GM12878 (cell line): Measurements from ENCODE around the gene ATP13A2. TPM values are rescaled to one million over a fixed set of nuclear protein-coding genes. Genes with fewer than 3 reads are reported as not detected.

Experiments
- ATAC-seq: fragments of 200-7000 bp; cut with Tn5 transposase; 3 replicates; pipeline ENCODE4 v1.9.1; 2020; ENCODE audit warnings: mild to moderate bottlenecking, moderate library complexity
- BruUV-seq: library from RNA; stranded (reverse); fragments of 400-500 nt; replicated peaks from 2 replicates; lab custom pipeline; 2021; lab: Mats Ljungman, UMichigan
- CTCF ChIA-PET: fragments of 300-600 bp; sonication (Branson Sonifier 250); formaldehyde crosslinking; extraction: SDS; loops from one replicate; lab custom pipeline; 2021; ENCODE audit warnings: inconsistent platforms; lab: Yijun Ruan, JAX
- POLR2A ChIA-PET: fragments of 350-600 bp; formaldehyde crosslinking; extraction: SDS; loops from one replicate; lab custom pipeline; 2021; ENCODE audit warnings: inconsistent platforms; lab: Charles Lee
- RAD21 ChIA-PET: fragments of 300-600 bp; sonication (Branson Sonifier 250); formaldehyde crosslinking; loops from one replicate; lab custom pipeline; 2023; ENCODE audit warnings: antibody characterized with exemption; ENCODE audit not compliant: unreplicated experiment; lab: Charles Lee
- SMC1A ChIA-PET: fragments of 300-600 bp; sonication (Branson Sonifier 250); formaldehyde crosslinking; loops from one replicate; lab custom pipeline; 2023; ENCODE audit not compliant: unreplicated experiment, uncharacterized antibody; lab: Charles Lee
- DNase-seq: peaks from one replicate; pipeline ENCODE4 v3.0.0-alpha.2; 2011; ENCODE audit warnings: low read depth, low spot score
- FAIRE-seq: peaks from 3 replicates; lab custom pipeline; 2011; peaks lifted over from hg19 to GRCh38; lab: Jason Lieb, UNC
- H2AFZ ChIP-seq: 2 replicates; pipeline ENCODE4 v1.6.0; 2011; ENCODE audit warnings: low read depth, low read length, control low read depth; ENCODE audit not compliant: control insufficient read depth
- H3K27ac ChIP-seq: 2 replicates; pipeline ENCODE4 v1.5.1; 2011; ENCODE audit warnings: control low read depth; ENCODE audit not compliant: control insufficient read depth, insufficient read depth
- H3K27me3 ChIP-seq, 2 experiments: replicated peaks in 1 of 2; 2 replicates each; pipeline versions ENCODE4 v1.6.0 to v1.6.1; 2011; ENCODE audit warnings: low read length in 1 of 2; ENCODE audit not compliant: control insufficient read depth in 2 of 2, insufficient read depth in 2 of 2
- H3K36me3 ChIP-seq, 2 experiments: 2 replicates each; pipeline ENCODE4 v1.5.1; 2011; ENCODE audit warnings: low read length in 1 of 2; ENCODE audit not compliant: control insufficient read depth in 2 of 2, insufficient read depth in 2 of 2
- H3K4me1 ChIP-seq: 2 replicates; pipeline ENCODE4 v1.6.1; 2011; ENCODE audit warnings: mild to moderate bottlenecking, low read length, moderate library complexity, mixed read lengths; ENCODE audit not compliant: control insufficient read depth, insufficient read depth
- H3K4me2 ChIP-seq: 2 replicates; pipeline ENCODE4 v1.6.0; 2011; ENCODE audit warnings: control low read depth; ENCODE audit not compliant: control insufficient read depth, insufficient read depth
- H3K4me3 ChIP-seq: fragments of 200-600 bp; sonication (generic); 2 replicates; pipeline ENCODE4 v1.5.1; 2016
- H3K79me2 ChIP-seq: 2 replicates; pipeline ENCODE4 v1.6.0; 2011; ENCODE audit warnings: low read length; ENCODE audit not compliant: control insufficient read depth, insufficient read depth
- H3K9ac ChIP-seq: 2 replicates; pipeline ENCODE4 v1.8.0; 2011; ENCODE audit warnings: low read length, control low read depth, mixed read lengths; ENCODE audit not compliant: control insufficient read depth, insufficient read depth
- H3K9me3 ChIP-seq: replicated peaks from 3 replicates; pipeline ENCODE4 v1.5.1; 2011; ENCODE audit warnings: mild to moderate bottlenecking, low read length; ENCODE audit not compliant: control insufficient read depth, insufficient read depth
- H4K20me1 ChIP-seq: 2 replicates; pipeline ENCODE4 v1.6.0; 2011; ENCODE audit not compliant: control insufficient read depth, insufficient read depth
- CBFB ChIP-seq: IDR thresholded peaks from 2 replicates; pipeline ENCODE4 v1.6.1; 2016; ENCODE audit warnings: antibody characterized with exemption, low read depth
- CEBPB ChIP-seq, 2 experiments: fragments of 150-350 bp in 1 of 2; IDR thresholded peaks; 2 replicates each; pipeline ENCODE4 v1.6.1; 2012 to 2014; ENCODE audit warnings: low read depth in 2 of 2, low read length in 2 of 2, borderline replicate concordance in 1 of 2, inconsistent platforms in 1 of 2
- CUX1 ChIP-seq: IDR thresholded peaks from 2 replicates; pipeline ENCODE4 v1.6.1; 2012; ENCODE audit warnings: improper control_type of control experiment, low read depth, low read length; ENCODE audit not compliant: insufficient replicate concordance
- NBN ChIP-seq: fragments of 450-650 bp; IDR thresholded peaks from 2 replicates; pipeline ENCODE4 v1.6.1; 2016
- PAX5 ChIP-seq: IDR thresholded peaks from 2 replicates; pipeline ENCODE4 v1.6.1; 2011; ENCODE audit warnings: low read depth, low read length, borderline replicate concordance
- PML ChIP-seq: IDR thresholded peaks from 2 replicates; pipeline ENCODE4 v1.6.1; 2012; ENCODE audit warnings: low read length, inconsistent platforms
- POU2F2 ChIP-seq: IDR thresholded peaks from 3 replicates; pipeline ENCODE4 v1.6.1; 2011; ENCODE audit warnings: low read depth, mild to moderate bottlenecking, low read length, borderline replicate concordance
- SIN3A ChIP-seq: IDR thresholded peaks from 2 replicates; pipeline ENCODE4 v1.6.1; 2012; ENCODE audit warnings: low read depth, low read length, improper control_type of control experiment
- SMARCA5 ChIP-seq: fragments of 450-650 bp; IDR thresholded peaks from 2 replicates; pipeline ENCODE4 v1.6.1; 2017; ENCODE audit warnings: mild to moderate bottlenecking
- YY1 ChIP-seq: IDR thresholded peaks from 2 replicates; pipeline ENCODE4 v1.6.1; 2011; ENCODE audit warnings: low read depth, mild to moderate bottlenecking, low read length
- WGBS: methylation state at CpG from one replicate; pipeline ENCODE4 v1.1.6; 2016; ENCODE audit warnings: low lambda C conversion rate; ENCODE audit not compliant: insufficient replicate concordance, insufficient coverage; ENCODE audit errors: missing lambda C conversion rate; 5-methylcytosine and 5-hydroxymethylcytosine counted together
- in situ Hi-C: fragments of 300-500 bp; cut with MboI; formaldehyde crosslinking; loops from 9 replicates; pipeline ENCODE4 v1.14.3; 2018; ENCODE audit warnings: mixed read lengths
- intact Hi-C: fragments of 100-400 bp; cut with micrococcal nuclease; formaldehyde crosslinking; loops from one replicate; pipeline ENCODE4 v1.14.2; 2022; ENCODE audit not compliant: unreplicated experiment
- polyA plus RNA-seq, 11 experiments: library from polyadenylated mRNA; depleted of rRNA in 4 of 11; unstranded in 6 of 11; stranded (reverse) in 5 of 11; fragments of >200 nt; fragmentation: Nextera tagmentation in 4 of 11; fragmentation: Illumina TruSeq in 1 of 11; extraction: Ambion mirVana in 4 of 11; extraction: Trizol in 1 of 11; gene quantifications; 1 replicate in 1 of 11; 2 replicates in 10 of 11; pipeline versions ENCODE4 v1.2.1 to v1.2.3, GENCODE V29; 2011 to 2016; ENCODE audit warnings: inconsistent platforms in 2 of 11, missing spikeins in 2 of 11, low read depth in 1 of 11
- total RNA-seq, 4 experiments: library from RNA; depleted of rRNA in 3 of 4; stranded (reverse); fragments of >200 nt in 3 of 4; fragmentation: Illumina TruSeq in 1 of 4; extraction: Trizol in 1 of 4; gene quantifications; 2 replicates each; pipeline versions ENCODE4 v1.2.1 to v1.2.3, GENCODE V29; 2013 to 2021
- TF ChIP-seq, protein P1 (sequence below): fragments of 450-650 bp; IDR thresholded peaks from 2 replicates; pipeline ENCODE4 v1.6.1; 2017; ENCODE audit warnings: mild to moderate bottlenecking, moderate library complexity

Gene ATP13A2
- total and polyA plus RNA-seq, 10 of the 15 experiments (the other 5 are each of a cell fraction or from before 2014, with no cell fraction given) = 0.24 to 30.5 (median 8.0) TPM

- Histone ChIP-seq H3K4me1 (no peaks in the 10 kb centered on the region), H2AFZ (no peak overlapping the region), H3K79me2 (no peaks in the 10 kb centered on the region), H3K27me3 (no peaks in the 10 kb centered on the region), H4K20me1 (no peaks in the 10 kb centered on the region), H3K27ac (no peak overlapping the region), H3K4me3 (no peak overlapping the region), H3K9me3 (no peaks in the 10 kb centered on the region), H3K36me3 (peaks cover 0 to 3% of the 10 kb centered on the region in 2 experiments; a peak in 2 of 4 replicates), H3K9ac (no peak overlapping the region), H3K4me2 (no peak overlapping the region)
- no peak for ATAC-seq
- ChIA-PET SMC1A (interaction anchor here (0.6 kb wide), 1 partner anchor 44 kb away, joined by 3 read pairs; no protein-coding TSS in a partner anchor), RAD21 (no interaction called here), CTCF (no interaction called here), POLR2A (no interaction called here)
- in situ Hi-C loops = no loop called here
- no TSS peak for BruUV-seq
- 83% methylated on average over 19 of the region's 19 CpGs for WGBS
- DNase-seq = no peak
- TF ChIP-seq SMARCA5 (no peak), SIN3A (no peak), PAX5 (no peak), POU2F2 (no peak), CUX1 (no peak), CEBPB (IDR thresholded peaks at IDR 0.05; ENCODE audit: borderline replicate concordance in 1 of 2, low read depth in 2 of 2, low read length in 2 of 2) (no peak), NBN (no peak), YY1 (no peak), CBFB (no peak), PML (no peak)
- TF ChIP-seq, protein P1, sequence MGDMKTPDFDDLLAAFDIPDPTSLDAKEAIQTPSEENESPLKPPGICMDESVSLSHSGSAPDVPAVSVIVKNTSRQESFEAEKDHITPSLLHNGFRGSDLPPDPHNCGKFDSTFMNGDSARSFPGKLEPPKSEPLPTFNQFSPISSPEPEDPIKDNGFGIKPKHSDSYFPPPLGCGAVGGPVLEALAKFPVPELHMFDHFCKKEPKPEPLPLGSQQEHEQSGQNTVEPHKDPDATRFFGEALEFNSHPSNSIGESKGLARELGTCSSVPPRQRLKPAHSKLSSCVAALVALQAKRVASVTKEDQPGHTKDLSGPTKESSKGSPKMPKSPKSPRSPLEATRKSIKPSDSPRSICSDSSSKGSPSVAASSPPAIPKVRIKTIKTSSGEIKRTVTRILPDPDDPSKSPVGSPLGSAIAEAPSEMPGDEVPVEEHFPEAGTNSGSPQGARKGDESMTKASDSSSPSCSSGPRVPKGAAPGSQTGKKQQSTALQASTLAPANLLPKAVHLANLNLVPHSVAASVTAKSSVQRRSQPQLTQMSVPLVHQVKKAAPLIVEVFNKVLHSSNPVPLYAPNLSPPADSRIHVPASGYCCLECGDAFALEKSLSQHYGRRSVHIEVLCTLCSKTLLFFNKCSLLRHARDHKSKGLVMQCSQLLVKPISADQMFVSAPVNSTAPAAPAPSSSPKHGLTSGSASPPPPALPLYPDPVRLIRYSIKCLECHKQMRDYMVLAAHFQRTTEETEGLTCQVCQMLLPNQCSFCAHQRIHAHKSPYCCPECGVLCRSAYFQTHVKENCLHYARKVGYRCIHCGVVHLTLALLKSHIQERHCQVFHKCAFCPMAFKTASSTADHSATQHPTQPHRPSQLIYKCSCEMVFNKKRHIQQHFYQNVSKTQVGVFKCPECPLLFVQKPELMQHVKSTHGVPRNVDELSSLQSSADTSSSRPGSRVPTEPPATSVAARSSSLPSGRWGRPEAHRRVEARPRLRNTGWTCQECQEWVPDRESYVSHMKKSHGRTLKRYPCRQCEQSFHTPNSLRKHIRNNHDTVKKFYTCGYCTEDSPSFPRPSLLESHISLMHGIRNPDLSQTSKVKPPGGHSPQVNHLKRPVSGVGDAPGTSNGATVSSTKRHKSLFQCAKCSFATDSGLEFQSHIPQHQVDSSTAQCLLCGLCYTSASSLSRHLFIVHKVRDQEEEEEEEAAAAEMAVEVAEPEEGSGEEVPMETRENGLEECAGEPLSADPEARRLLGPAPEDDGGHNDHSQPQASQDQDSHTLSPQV = no peak
- no peak for FAIRE-seq
- intact Hi-C loops = no loop called here
Observed at GRCh38 chr1:17001760-17002523, 9.8 kb downstream of the ATP13A2 start.
